HG02642 (cell line): ENCODE measurements around the gene DHRS13.
"Not testable (repeated sequence)": the region's sequence is repeated elsewhere in the genome, so short reads cannot be mapped to it uniquely, and the experiment has no call there.

Source experiments
- ATAC-seq: cut with Tn5 transposase; IDR thresholded peaks from one replicate; pipeline ENCODE4 v1.9.1; 2021; ENCODE audit warnings: mild to moderate bottlenecking; ENCODE audit not compliant: unreplicated experiment, poor library complexity

Gene DHRS13

DNA sequence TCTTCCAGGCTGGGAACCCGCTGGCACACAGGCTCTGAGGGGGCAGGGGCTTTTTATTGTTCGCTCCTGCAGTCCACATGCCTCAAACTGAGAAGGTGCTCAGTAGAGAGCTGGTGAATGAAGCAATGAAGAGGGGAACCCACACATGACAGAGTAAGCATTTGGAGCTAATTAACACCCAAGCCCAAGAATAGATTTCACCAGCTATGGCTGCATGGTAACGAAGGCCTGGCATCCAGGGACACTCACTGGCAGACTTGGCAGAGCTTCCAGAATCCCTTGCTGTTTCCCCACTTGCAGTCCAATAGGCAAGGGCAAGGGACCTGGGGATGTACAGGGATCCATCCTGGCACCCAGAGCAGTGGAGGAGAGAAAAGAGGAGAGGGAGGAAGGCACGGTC, 17.5 kb downstream of the DHRS13 start:
- no peak for ATAC-seq

DNA sequence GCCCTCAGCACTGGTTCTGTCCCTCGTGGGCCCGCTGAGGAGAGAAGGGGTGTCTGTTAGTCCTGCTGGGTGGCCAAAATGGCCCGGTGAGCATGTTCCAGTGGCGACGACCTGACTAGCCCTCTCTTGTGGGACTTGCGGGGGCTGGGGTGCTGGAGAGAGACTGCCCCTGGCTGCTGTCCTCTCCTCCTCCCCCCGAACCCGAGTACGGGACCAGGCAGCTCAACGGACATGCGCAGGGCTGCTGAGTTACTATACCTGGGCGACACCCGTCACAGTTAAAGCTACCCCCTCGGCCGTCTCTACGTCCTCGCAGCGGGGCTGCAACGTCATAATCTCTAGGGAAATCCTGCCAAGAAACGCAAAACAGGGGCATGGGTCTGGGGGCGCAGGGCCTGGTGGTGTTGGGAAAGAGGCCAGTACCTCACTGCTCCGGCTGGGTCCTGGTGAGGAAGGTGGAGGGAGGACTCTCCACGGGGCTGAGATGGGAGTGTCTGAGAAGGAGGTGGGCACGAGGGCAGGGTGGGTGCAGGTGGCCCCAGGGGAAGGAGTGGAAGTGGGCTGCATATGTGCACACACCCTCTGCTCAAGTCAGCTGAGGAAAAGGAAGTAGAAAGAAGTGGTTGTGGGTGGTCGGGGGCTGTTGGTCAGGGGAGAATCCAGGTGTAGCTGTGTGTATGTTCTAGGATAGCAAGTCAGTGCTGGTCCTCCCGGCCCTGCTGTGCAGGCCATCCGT, 18.7 kb downstream of the DHRS13 start:
- no peak for ATAC-seq

DNA sequence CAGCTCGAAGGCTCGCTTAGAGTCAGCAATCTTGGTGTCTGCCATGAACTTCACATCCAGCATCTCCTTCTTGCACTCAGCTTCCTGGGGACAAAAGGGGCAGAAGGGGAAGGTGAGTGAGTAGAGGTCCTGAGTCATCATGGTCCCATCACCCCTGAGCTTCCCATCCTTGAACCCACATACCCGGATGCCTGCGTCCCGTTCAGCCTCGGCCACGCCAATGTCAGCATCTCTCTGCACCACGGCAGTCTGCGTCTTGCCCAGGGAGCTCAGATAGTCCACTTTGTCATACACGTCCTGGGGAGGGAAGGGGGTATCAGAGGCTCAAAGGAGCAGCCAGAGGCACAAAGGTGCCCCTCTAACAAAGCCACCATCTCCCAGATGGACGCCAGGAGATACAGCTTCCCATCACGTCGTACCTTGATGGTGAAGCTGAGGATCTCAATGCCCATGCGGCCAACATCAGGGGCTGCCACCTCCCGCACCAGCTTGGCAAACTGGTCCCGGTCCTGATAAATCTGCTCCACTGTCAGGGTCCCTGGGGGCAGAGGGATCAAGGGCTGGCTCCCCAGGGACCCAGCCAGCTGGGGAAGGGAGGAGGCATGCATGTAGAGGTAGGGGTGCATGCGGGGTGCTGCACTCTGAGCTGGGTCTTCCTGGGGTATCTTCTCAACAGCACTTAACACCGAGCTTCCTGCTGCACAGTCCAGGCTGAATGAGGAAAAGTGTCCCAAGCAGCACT, 20.6 kb downstream of the DHRS13 start:
- no peak for ATAC-seq

DNA sequence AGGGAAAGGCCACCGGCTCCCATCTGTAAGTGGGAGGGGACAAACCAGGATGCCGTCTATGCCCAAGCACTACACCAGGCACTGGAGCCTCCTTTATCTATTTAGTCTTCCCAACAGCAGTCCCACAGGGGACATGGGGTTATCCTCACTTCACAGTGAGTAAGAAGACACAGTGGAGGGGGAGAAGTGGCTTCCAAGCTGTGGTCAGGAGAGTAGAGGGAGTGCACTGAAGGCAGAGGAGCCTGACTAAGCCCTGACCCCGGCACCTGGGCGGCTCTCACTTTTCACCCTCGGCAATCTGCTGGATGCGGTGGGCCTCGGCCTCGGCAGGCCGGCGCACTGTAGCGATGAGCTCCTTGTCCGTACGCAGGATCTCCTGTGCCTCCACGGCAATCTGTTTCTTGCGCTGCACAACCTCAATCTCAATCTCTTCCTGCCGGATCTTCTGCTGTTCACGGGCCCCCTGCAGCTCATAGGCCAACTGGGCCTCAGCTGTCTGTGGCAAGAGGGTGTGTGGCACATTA, 21.3 kb downstream of the DHRS13 start:
- no peak for ATAC-seq

DNA sequence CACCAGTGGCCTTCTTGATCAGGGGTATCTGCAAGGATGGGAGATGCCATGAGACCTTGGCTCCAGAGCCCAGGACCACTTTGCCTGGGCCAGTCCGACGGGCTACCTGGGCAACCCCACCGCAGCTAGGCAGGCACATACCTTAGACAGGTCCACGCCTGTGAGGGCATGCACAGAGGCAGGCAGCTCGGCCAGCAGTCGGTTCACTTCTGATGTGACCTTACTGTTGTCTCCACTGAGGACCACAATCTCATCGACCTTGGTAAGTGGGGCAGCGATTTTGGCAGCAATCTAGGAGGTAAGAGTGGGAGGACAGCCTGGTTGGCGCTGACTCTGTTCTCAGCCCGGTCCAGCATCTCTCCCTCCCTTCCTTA, 22.3 kb downstream of the DHRS13 start:
- ATAC-seq = no peak

DNA sequence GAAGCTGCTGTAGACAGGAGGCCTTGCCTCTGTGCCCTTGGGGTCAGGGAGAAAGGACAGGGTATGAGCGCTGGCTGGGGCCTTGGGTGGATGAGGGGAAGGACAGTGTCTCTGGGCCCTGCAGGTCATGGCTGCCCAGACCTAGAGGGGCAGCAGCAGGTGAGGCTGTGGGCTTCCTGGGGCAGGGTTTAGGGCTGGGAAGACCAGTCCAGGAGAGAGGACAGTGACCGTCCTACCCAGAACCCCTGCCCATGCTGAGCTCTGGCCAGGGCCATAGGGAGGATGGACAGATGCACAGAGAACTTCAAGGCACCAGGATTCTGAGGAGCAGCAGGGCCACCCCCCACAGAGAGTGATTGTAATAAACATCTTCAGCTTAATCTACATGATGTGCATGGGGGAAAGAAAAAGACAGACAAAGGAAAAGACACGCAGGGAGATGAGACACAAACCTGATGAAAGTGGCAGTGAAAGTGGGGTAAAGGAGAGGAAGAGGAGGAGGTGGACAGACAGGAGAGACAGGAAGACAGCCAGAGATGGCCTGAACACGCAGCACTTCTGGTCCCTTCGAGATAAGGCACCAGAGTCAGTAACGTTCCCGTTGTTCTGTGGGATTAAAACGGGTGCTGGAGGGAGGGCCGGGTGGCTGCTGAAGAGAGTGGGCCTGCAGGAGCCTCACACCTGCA, 22.9 kb downstream of the DHRS13 start:
- ATAC-seq = no peak

DNA sequence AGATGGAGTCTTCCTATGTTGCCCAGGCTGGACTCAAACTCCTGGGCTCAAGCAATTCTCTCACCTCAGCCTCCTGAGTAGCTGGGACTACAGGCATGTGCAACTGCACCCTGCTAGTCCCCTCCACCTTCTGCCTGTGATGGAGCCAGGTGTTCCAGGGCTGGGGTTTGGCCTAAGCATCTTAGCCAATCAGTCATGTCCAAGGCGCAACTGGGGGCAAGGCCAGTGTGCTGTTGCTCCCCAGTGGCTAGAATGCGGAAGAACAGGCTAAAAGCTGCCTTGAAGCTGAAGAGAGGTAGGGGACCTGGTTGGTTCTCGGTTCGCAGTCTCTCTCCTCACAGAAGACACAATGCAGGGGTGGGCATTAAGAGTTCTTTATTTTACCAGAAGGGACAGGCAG, 23.9 kb downstream of the DHRS13 start:
- ATAC-seq = no peak

DNA sequence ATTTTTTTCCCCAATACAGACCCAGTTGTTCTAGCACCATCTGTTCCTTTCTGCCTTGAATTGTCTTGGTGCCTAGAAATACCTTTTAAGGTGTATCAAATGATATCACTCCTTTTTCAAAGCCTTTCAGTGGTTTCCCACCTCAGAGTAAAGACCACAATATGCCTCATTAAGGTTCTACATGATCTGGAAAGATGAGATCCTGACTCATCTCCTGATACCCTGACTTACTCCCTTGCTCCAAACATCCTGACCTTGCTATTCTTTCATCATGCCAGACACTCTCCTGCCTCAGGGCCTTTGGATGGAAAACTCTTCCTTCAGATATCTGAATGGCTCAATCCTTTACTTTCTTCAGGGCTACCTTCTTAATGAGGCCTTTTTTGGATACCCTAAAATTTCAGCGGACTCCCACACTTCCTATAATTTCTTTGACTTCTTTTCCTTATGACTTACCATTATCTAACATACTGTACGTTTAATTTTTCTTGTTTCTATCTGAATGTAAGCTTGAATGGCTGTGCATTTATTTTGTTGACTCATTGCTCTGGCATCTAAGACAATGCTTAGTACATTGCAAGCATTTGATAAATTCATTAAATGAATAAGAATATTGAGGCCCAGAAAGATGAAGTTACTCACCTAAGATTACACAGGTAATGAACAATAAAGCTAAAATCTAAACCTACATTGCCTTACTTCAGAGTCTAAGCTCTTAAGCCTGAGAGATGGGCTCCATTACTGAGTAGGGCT, 24.5 kb downstream of the DHRS13 start:
- ATAC-seq = no peak

DNA sequence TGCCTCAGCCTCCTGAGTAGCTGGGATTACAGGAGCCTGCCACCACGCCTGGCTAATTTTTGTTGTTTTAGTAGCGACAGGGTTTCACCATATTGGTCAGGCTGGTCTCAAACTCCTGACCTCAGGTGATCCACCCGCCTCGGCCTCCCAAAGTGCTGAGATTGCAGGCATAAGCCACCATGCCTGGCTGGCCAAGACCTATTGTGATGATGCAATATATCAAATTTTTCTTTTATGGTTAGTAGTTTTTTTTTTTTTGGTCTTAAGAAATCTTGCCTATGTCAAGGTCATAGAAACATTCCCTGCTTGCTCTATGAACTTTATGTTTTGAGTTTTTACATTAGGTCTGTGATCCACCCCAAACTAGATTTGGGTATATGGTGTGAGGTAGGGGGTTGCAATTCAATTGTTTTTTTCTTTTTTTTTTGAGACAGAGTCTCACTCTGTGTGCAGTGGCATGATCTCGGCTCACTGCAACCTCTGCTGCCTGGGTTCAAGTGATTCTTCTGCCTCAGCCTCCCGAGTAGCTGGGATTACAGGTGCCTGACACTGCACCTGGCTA, 25.6 kb downstream of the DHRS13 start:
- not testable (repeated sequence) for ATAC-seq

DNA sequence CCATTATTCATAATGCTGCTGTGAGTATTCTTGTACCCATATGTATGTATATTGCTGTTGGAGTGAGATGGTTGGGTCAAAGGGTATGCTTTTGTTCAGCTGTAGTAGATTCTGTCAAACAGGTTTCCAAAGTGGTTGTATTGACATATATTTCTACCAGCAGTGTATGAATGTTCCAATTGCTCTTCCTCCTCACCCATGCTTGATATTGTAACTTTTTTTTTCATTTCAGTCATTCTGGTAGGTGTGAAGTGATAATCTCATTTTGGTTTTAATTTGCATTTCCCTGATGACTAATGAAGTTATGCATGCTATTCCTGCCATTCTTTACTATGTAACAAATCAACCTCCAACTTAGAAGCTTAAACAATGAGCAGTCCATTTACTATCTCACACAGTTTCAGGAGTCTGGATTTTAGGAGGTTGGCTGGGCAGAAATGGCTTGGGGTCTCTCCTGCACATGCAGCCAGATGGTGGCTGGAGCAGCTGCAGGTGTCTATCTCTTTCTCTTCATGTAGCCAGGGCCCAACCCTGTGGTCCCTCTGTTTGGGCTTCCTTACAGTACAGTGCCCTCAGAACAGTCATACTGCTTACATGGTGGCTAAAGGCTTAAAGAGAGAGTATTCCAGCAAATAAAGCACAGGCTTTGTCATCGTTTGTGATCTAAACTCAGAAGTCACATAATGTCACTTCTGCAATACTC, 26.9 kb downstream of the DHRS13 start:
- no peak for ATAC-seq

DNA sequence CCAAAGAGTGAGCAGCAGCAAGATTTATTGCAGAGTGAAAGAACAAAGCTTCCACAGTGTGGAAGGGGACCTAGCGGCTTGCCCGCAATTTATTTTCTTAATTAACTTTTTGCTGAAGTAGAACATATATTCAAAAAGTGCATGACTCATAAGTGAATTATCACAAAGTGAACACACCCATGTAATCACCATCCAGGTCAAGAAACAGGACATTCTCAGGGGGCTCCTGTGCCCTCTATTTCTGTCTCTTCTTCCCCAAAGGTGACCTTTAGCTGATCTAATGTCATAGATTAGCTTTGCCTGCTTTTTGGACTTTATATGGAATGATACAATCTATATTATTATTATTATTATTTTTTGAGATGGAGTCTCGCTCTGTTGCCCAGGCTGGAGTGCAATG, 28.1 kb downstream of the DHRS13 start:
- ATAC-seq = no peak

DNA sequence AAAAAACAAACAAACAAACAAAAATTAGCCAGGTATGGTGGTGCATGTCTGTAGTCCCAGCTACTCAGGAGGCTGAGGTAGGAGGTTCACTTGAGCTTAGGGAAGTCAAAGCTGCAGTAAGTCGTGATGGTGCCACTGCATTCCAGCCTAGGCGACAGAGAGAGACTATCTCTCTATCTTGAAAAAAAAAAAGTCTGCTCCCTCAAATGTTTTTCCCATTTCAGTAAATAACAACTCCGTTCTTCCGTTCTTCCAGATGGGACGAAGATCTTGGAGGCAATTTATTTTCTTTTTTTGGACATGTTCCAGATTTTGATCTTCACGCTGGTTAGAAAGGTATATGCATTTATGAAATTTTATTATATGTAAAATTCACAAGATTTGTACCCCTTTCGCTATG, 29.0 kb downstream of the DHRS13 start:
- ATAC-seq = no peak

DNA sequence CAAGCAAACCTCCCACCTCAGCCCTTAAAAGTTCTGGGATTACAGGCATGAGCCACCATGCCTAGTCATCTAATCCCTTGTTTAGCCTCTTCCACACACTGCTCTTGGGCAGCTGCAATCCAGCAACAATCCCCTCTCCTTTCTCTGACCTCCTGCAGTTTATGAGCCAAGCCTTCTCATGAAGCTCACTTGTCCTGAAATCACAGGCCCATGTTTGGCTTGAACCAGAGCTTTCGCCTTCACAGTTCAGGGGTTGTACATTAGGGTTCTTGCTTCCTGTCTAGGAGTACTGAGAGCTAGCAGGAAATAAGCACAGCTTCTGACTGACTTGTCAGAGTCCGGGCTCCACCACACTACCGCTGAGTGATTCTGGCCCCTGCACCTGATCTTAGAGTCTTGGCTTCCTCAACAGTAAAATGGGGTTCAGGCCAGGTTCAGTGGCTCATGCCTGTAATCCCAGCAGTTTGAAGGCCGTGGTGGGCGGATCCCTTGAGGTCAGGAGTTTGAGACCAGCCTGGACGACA, 31.8 kb downstream of the DHRS13 start:
- ATAC-seq = peak; percentile 88

DNA sequence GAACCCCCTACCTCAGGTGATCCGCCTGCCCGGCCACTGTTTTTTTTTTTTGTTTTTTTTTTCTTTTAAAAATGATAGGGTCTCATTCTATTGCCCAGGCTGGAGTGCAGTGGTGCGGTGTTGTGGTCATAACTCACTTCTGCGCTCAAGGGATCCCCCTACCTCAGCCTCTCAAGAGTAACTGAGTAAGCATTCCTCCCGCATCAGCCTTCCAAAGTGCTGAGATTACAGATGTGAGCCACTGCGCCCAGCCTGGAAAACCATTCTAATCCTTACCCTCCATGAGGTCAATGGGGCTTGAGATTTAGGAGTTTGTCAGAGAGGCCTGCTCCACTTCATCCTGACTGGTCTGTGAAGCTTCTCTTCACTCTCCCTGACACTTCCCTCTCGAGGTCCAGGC, 35.6 kb downstream of the DHRS13 start:
- no peak for ATAC-seq

DNA sequence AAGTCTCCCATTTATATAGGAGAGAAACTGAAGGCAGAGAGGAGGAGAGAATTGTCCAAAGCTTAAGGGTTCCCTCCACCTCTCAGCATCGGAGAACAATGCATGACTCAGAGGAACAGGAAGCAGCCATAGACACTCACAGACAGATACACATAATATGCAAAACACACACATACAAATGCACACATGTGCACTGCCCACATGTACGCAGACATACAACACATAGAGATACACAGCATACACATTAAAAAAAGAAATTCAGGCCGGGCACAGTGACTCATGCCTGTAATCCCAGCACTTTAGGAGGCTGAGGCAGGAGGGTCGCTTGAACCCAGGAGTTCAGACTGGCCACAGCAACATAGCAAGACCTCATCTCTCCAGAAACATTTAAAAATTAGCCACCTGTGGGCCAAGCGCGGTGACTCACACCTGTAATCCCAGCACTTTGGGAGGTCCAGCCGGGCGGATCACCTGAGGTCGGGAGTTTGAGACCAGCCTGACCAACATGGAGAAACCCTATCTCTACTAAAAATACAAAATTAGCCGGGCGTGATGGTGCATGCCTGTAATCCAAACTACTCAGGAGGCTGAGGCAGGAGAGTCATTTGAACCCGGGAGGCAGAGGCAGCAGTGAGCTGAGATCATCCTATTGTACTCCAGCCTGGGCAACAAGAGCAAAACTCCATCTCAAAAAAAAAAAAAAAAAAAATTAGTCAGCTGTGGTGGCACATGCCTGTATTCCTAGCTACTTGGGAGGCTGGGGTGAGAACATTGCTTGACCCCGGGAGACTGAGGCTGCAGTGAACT, 36.7 kb downstream of the DHRS13 start:
- ATAC-seq = no peak

DNA sequence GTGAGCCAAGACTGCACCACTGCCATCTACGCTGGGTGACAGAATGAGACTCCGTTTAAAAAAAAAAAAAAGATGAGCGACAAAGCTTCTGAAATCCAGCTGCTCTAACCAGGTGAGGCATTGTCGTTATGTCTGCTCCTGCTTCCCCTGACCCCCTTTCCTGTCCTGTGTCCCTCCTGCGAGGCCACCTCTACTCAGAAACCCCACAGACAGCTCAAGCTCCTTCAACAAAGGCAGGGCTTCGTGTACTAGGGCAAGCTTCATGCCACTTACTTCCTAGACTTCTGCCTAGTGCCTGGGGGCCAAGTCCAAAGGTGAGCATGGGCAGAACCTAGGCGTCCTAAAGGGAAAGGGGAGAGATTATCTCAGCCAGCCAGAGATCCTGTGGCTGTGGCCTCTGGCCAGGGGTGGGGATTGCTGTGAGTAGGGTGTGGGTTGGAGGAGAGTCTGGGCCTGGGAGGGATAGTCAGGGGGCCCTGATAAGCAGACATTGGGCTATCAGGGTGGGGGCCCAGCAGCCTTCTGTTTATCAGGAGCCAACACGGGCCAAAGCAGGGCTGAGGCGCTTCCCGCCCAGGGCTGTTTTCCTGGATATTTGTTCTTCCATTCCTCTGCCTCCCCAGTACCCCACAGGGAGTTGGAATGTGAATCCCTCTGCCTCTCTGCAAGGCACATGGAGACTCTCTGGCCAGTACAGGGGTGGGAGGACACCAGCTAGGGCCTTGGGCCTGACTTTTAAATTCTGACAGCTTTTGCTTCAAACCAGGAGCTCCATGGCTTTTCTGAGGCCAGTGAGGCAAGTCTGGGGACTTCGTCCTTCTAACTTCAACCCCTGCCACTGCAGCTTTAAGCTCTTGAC, 37.7 kb downstream of the DHRS13 start:
- ATAC-seq = no peak

DNA sequence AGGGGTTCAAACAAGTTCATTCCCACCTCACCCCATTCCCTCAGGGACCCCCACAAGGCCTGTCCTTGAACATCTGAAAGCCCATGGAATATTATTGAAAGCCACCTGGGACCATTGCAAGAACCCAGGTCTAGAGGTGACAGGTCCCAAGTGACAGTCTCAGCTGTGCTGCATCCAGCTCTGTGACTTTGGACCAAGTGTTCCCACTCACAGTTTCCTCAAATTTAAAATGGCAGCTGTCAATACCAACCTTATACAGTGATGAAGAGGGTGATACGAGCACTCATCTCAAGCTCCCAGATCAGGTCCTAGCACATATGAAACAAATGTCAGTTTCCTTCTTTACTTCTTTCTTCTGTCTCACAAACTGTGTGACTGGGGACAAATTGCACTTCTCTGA, 38.9 kb downstream of the DHRS13 start:
- no peak for ATAC-seq

DNA sequence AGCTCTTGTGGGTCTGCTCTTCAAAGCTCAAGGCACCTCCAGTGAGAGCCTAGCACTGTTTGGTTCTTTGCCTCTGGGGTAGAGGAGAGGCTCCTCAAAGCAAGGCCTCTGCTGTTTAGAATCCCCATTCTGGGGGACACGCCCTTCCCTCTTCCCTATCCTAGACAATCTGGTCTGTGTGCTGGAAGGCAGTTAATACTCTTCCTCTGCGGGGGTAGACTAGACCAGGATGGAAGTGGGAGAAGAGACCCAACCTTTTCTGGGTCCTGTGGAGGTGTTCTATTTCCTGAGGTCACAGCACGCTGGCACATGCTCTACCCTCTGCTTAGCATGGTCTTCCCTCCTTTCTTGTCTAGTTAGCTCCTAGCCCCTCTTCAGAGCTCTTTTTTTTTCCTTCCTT, 40.3 kb downstream of the DHRS13 start:
- no peak for ATAC-seq
